CD4-positive, alpha-beta T cell treated with Interleukin-1 beta for 1 hour (primary cell): ENCODE results near the gene ARHGAP26.
A peak's percentile ranks its signal among the peaks of the same experiment; 100 is the strongest.

Source experiments
- DNase-seq, 2 donors: peaks; one replicate each; pipeline ENCODE4 v3.0.0-alpha.2; 2020 to 2022

Gene ARHGAP26

DNA sequence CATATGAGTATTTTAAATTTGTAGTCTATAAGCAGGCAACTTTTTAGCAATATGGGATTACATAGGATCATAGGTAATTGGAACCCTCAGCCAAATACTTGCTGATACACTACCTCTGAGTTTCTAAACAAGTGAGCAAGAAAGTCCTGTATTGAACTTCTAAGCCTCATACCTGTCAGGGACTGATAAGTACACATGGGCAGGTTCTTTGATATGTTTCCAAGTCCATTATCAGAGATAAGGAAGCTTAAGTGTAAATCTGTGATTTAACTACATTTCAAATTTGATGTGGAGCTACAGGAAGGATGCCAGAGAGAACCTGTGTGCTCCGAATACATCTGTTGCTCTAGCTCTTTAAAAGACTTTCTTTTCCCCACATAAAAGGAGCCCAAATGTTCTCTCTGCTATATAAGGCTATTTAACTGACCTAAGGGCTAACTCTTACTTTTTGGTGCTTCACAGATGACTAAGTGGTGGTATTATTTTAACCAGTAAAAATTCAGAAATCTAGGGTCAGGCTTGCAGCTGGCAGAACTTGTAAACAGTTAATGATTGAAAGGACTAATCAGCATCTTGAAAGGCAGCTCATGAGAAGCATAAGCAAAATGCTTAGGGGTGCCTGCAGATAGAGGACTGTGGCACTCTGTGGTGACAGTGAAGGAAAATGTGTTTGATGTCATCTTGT lies 404.7 kb downstream of the ARHGAP26 start:
- no peak for DNase-seq

DNA sequence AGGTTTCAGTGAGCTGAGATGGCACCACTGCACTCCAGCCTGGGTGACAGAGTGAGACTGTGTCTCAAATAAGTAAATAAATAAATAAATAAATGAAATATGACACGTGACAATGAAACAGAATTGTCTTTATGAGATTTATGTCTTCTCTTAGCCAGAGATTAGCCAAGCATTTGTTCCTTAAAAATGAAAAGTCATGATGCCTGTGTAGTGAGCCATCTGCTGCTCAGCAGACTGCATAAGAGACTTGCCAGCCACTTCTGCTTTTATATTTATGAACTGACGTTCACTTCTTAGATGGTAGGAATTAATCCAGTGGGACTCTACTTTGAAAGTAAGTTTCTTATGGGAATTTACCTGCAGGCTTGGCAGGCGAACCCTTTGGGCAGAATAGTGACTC lies 405.9 kb downstream of the ARHGAP26 start:
- DNase-seq, result no peak

DNA sequence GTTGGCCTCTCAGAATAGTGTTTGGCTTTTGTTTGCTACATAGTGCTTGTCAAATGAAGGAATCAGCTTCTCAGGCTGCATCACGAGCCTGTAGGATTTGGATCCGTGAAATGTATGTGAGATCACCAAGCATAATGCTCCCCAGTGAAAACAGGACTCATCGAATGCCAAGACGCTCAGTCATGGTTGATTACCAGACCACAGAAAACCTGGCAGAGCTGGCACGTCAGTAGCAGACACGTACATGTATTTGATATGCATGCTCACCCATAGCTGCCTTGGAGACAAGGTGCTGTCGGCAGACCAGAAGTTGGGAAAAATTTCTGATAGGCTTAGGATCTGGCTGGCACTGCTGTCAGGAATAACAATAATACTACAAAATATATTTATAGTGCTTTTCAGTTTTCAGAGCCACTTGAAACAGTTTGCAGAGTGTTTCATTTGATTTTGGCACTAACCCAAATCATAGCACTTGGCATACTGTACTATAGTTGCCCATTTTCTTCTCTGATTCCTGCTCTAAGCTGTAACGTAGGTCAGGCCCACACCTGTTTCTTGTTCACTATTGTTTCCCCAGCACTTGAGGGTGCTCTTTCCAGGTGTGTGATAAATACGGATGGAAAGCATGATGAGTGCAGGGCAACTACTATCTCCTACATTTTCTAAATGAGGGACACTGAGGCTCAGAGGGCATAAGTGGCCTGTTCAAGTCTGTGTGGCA lies 407.2 kb downstream of the ARHGAP26 start:
- no peak for DNase-seq

DNA sequence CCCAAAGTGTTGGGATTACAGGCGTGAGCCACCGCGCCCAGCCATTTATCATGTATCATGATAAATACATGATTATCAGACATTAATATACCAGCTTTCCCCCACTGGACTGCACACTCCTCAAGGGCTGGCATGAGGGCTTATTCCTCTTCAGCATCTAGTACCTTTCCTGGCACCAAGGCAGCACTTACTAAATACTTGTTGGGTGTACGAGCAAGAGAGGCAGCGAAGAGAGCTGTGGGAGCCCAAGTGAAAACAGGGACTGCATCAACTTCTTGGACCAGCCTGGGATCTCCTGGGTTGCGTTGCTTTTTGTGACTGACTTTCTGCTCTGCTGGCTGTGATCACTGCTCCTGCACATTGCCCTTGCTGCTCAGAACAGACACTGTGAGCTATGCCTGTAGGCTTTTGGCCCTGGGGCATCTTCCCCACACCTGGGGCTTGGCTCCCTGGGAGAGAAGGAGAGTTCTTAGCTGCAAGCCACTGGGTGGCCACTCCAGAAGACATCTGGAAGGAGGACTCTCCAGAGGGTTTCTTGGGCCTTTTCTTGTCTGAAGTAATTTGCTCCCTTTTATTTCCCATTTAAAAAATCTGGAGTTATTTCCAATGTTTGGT lies 409.1 kb downstream of the ARHGAP26 start:
- no peak for DNase-seq

DNA sequence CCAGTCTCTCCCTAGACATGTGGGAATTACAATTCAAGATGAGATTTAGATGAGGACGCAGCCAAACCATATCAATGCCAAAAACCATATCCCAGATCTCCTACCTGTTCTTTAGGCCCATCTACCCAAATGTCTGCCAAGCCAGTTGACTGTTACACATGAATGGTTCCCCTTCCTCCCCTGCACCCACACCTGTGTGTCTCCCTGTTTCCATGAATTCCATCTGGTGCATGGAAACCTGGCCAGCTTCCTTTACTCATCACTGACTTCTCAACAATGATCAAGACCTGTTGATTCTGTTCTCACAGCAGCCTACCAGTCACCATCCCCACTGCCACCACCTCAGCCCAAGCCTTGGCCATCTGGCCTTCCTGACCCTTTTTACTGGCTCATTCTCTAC lies 410.6 kb downstream of the ARHGAP26 start:
- DNase-seq, result no peak

DNA sequence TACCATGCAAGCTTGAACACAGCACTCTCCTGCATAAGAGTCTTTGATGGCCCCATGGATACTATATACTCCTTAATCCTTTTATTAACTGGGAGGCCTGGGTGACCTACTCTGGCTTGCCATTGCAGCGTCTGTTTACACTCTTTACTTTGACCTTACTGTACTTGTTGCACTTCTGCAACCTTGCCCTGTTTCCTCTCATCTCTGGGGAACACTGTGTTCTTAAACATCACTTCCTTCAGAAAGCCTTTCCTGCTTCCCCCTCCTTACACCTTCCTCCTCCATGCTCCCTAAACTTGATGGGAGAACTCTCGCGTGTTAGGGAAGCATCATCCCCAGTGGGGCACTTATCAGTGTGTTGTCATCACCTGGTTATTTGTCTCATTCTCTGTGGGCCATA lies 411.0 kb downstream of the ARHGAP26 start:
- DNase-seq, result no peak

DNA sequence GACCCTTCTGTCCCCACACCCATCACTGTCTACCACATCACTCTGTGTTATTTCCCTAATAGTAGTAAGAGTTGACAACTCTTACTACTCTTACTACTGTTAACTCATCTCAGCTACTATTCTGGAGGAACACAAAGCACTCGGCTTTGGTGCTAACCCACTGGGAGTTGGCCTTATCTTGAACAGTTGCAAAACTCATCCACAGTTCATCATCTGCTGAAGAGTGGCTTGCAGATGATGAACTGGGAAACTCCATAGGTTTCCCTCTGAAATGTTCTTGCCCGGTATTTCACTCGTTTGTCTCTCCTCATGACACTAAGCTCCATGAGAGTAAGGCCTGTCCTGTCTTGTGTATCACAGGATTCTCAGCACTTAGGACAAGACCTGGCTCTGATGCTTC lies 411.9 kb downstream of the ARHGAP26 start:
- no peak for DNase-seq

DNA sequence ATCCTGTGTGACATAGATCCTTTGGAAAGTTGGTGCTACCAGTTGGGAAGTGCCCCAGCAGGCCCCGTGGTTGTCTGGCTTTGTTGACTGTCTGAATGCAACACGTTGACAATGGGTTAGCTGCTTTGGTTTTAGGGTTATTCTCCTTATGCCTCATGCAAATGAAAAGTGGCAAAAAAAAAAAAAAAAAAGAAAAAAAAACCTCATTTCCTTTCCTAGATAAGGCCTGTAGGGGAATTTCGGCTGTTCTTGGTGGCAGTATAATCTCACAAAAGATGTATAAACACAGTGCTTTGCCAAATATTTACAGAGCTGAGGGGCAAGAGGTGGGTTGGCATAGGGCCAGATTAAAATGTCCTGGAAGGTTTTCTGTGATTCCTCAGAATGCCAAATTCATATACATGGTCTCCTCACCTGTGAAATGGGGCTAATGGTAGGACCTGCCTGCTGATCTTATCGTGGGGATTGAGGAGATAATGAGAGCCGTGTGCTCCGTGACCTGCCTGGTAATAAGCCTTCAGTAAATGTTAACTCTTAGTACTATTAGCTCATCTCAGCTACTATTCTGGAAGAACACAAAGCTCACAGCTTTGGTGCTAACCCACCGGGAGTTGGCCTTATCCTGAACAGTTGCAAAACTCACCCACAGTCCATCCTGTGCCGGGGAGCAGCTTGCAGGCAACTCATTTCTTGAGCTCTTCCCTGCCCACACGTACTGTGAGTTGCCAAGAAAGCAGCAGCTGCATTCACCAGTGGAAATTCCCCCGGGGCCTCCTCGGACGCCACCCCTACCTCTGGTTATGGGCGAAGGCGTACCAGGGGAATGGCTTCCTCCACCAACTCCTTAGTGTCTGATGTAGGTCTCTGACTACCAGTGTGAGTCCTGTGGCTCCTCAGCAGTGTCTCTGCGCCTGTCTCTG lies 413.0 kb downstream of the ARHGAP26 start:
- DNase-seq, result peak; percentile 8 to 38

DNA sequence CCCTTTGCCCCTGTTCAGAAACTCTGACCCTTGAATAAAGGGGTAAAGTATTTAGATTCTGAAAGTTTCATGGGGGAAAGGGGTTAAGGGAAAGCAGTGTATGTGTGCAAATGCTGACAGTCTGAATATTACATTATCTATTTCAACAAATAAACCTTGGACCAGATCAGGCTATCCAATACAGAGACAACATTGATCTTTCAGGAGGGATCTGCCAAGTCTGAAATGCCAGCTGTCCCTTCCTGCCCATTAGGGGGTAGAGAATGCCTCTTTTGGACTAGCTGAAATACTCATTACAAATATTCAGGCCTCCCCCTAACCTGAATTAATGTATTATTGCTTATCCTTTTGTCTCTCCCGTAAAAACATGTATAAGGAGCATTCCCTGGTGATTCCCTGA lies 413.8 kb downstream of the ARHGAP26 start:
- DNase-seq, result no peak

DNA sequence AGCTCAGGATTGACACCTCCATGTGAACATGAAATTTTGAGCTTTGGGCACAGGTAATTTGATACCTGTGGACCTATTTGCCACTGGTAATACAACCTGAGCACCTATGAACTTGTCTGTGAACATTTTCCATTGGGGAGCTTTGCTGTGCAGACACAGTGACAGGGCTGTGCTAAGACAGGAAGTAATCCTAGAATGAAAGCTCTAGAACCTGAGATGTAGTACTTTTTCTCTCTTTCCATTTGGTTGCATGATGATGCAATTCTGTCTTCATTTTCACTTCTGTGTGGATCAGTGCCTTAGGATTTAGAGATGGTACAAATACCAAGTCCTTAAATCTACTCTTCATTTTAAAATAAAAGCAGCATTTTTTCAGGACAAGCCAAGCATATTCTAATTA lies 416.4 kb downstream of the ARHGAP26 start:
- no peak for DNase-seq

DNA sequence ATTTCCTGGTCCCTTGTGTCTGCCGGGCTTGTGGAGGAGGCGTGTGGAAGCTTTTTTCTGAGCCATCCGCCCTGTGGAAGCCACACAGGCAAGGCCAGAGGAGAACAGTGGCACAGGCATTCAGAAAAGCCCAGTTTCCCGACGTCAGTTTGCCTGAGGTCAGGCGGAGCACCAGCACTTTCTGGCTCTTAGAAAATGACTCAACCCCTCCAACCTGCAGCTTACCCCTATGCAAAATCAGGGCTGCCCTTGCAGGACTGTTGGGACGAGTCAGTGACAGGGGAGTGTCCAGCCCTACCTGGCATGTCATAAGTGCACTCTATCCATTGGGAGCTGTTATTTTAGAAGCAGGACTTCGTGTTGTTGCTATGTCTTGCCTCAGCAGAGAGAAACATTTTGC lies 417.3 kb downstream of the ARHGAP26 start:
- DNase-seq, result no peak

DNA sequence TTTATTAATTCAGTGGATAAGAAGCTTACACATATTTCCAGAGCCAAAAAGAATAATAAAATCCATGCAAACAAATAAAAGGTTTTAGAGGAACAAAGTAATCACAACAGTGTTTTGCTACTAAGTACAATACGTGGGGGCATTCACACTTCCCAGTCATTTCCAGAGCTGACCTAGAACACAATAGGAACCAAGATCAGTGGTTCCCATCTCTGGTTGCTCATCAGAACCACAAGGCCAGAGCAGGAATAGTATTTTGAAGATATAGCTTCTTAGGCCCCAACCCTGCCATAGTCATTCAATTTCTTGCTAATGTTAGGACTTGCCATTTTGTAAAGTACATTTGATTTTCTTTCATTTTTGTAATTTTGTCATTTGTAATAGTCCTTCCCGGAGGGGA lies 417.9 kb downstream of the ARHGAP26 start:
- no peak for DNase-seq

DNA sequence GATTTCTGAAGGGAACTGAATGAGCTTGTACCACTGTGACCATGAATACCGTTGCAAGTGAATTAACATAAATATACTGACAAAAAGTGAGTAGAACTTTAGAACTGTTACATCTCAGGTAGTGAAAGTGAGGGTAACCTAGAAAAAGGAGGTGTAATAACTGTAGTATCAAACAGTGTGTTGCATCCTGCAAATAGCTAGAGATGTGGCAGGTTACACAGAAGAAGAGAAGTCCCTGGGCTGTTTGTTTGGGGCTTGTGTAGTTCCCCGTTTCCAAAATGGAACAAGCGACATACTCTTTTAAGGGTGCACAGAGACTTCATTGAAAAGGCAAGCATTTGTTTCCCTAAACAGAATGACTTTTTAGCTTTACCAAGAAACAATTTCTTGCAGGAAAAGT lies 418.5 kb downstream of the ARHGAP26 start:
- DNase-seq, result no peak

DNA sequence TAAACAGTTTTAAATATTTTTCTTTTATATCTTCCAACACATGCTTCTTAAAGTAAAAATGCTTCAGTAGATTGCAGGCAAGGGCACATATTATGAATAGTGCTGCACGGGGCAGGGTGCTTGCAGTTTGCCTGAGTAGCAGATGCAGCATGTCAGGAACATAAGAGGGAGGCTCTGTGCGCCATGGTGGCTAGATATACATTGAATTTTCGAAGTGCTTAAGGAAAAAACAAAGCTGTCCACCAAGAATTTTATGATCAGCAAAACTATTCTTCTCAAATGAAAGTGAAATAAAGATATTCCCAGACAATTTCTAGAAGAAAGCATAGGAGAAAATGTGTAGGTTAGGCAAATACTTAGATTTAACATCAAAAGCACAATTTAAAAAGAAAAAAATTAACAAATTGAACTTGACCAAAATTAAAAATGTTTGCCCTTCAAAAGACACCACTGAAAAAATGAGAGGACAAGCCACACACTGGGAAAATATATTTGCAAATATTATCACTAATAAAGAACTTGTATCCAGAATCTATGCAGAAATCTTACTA lies 420.2 kb downstream of the ARHGAP26 start:
- no peak for DNase-seq

DNA sequence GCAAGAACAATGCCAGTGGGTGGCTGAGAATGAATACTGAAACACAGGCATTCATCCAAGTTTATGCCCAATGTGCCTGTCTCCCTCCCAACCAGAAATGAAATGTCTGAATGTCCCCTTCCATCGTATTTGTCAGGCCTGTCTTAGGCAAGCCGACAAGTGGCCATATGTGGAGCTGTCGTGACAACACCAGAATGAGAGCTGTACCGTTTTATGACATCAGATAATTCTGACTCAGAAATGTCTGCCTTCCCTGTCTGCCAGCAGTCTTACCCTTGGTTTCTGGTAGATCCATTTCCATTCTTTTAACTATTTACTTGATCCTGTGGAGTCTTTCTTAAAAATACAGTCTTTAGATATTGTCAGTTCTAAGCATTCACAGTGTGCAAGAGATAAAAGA lies 421.5 kb downstream of the ARHGAP26 start:
- DNase-seq, result no peak

DNA sequence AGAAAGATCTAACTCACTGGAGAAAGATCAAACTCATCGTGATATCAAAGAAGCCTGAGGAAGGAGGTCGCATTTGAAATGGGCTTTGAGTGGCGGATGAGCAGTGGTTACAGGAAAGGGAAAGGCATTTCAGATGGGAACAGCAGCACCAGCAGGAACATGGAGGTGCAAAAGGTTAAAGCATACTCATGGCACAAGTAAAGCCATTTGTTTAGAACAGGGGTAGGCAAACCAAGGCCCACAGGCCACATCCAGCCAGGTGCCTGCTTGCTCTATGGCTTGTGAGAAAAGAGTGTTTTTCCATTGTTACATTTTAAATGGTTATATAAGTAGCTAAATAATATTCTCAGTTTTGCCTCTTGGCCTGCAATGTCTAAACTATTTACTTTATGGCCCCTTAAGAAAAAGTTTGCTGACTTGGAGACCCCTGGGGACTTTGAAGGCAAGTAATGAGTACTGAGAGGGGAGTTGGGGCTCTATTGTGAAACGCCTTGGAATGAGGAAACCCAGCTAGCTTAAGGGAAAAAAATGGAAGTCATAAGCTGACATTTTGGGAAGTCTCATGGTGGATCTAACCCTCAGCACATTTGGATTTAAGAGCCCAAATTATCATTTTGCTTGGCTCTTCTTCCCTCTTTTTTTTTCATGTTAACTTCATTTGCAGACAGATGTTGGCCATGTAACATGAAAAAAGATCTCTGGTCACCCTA lies 422.2 kb downstream of the ARHGAP26 start:
- no peak for DNase-seq

DNA sequence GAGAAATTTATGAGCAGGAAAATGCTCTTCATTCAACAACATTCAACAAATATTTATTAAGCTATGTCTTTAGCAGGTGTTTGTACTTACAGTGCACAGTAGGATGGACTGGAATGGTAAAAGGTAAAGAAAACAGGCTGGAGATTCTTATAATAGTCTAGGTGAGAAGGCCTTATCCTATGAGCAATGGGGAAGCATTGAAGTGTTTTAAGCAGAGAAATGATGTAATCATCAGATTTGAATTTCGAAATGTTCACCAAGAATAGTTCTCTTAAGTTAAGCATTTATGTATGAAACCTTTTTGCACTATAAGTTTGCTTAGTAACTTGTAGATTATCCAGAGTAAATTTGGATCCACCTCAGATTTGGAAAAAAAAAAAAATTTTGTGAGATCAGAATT lies 424.0 kb downstream of the ARHGAP26 start:
- DNase-seq, result no peak

DNA sequence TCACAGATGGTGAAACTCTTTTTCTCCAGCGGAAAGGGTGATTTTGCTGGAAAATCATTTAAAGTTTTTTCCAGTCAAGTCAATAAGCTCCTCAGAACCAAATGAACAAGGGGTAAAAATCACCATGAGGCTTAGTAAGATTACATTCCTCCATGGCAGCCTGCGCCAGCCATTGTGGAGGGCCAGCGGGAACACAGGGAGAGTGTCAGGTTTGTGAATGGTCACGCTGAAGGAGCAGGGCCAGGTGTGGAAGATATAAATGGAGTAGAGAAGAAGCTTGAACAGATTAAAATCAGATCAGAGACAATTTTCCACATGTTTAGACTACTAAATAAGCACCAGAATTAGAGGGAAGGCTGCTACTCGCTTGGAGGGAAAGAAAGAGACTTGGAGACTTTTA lies 424.5 kb downstream of the ARHGAP26 start:
- DNase-seq, result no peak

DNA sequence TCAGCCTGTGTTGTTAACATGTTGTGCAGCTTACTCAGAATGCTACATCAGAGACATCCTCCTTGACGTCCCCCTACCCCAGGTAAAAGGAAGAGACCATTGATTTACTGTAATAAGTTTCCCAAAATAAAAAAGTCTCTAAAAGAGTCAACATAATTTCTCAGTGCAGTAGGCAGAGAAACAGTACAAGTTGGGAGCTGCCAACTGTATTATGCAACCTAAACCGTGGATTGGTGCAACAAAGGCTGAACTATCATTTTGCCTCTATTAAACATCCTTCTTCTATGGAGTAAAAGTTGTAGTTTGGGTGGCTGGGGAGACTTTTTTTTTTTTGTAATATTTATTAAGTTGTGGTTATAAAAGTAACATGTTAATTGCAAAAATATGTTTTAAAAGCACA lies 425.3 kb downstream of the ARHGAP26 start:
- DNase-seq, result no peak

DNA sequence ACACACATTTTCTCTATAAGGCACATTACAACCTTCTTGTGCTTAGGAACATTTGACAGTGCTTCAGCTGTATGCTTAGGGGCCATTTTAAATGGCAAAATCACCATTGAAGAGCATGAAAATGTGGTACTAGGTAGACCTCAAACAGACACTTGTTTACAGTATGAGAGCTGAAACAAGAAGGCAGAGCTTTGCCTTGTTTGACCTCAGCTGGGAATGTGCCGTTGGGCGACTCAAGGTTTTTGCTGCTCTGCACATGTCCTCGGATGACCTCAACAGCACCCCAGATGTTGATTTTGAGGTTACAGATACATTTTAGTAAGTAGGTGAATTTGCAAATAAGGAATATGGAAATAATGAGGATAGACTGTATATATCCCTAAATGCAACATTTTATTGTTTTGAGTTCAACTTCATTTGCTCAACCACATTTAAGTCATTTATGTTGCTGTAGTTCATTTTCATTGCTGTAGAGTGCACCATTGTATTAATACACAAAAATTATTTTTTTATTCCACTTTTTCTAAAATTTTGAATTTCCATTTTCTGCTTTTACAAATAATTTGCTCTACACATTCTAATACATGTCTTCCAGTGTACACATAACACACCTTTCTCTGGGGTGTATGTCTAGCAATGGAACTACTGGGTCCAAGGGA lies 426.6 kb downstream of the ARHGAP26 start:
- DNase-seq, result no peak

DNA sequence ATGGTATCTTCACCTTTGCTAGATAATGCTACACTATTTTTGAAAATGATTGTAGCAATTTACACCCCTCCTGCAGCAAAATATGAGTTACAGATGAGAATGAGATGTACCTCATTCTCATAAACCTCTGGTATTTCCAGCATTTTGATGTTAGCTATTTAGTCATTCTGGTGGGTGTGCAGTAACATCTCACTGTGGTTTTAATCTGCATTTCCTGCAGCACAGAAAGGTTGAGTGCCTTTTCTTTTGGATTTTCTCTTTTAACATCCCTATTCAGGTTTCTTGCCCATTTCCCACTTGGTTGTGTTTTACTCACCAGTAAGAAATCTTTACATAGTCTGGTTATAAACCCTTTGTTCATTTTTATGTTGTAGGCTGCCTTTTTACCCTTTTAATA lies 427.1 kb downstream of the ARHGAP26 start:
- no peak for DNase-seq

DNA sequence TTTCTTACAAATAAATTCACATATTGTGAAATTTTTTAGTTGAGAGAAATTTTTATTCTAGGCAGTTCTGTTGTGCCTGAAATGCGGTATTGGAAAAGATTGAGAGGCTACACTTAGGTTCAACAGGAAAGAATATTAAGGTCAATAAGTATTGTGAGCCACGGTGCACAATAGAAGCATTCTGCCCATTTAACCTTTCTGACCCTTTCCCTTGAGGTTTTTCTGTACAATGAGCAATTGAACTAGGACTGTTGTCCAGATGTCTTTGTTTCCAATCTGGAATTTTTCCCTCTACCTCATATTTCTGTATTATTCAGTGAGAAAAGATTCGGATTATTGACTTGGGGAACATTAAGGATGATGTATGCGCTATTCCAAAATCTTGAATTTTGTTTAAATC lies 428.2 kb downstream of the ARHGAP26 start:
- no peak for DNase-seq
